Spleen (tissue), 11 donors: ENCODE measurements around the gene TNNI3K. TPM values are rescaled to one million over a fixed set of nuclear protein-coding genes. Genes with fewer than 3 reads are reported as not detected.

Source experiments
- DNase-seq: peaks from one replicate; pipeline ENCODE4 v3.0.0-alpha.2; 2020
- H3K27ac ChIP-seq, 8 donors: fragments of 200-600 bp; sonication (generic) in 7 of 8; 1 replicate in 4 of 8; 2 replicates in 4 of 8; pipeline versions ENCODE4 v1.5.0 to v1.8.0; 2016 to 2021; ENCODE audit warnings: inconsistent platforms in 4 of 8, mild to moderate bottlenecking in 4 of 8, moderate library complexity in 1 of 8
- H3K27me3 ChIP-seq, 7 donors: fragments of 200-600 bp; sonication (generic) in 6 of 7; replicated peaks in 1 of 7; 1 replicate in 4 of 7; 2 replicates in 3 of 7; pipeline versions ENCODE4 v1.5.0 to v1.8.0; 2016 to 2021; ENCODE audit warnings: inconsistent platforms in 3 of 7, mild to moderate bottlenecking in 1 of 7
- H3K36me3 ChIP-seq, 6 donors: fragments of 200-600 bp; sonication (generic) in 5 of 6; 1 replicate in 4 of 6; 2 replicates in 2 of 6; pipeline versions ENCODE4 v1.5.0 to v1.8.0; 2016 to 2021; ENCODE audit warnings: inconsistent platforms in 2 of 6
- H3K4me1 ChIP-seq, 6 donors: fragments of 200-600 bp; sonication (generic) in 5 of 6; 1 replicate in 3 of 6; 2 replicates in 3 of 6; pipeline versions ENCODE4 v1.5.0 to v1.8.0; 2016 to 2021; ENCODE audit warnings: inconsistent platforms in 3 of 6
- H3K4me3 ChIP-seq, 8 donors: fragments of 200-600 bp; sonication (generic) in 7 of 8; 1 replicate in 4 of 8; 2 replicates in 4 of 8; pipeline versions ENCODE4 v1.5.0 to v1.8.0; 2016 to 2021; ENCODE audit warnings: inconsistent platforms in 4 of 8, mild to moderate bottlenecking in 4 of 8, moderate library complexity in 2 of 8
- H3K9me3 ChIP-seq, 8 donors: fragments of 200-600 bp; sonication (generic) in 7 of 8; 1 replicate in 4 of 8; 2 replicates in 4 of 8; pipeline versions ENCODE4 v1.5.0 to v1.8.0; 2016 to 2021; ENCODE audit warnings: inconsistent platforms in 4 of 8
- CTCF ChIP-seq, 11 experiments: fragments of 200-600 bp in 7 of 11; fragments of 450-650 bp in 4 of 11; sonication (generic) in 4 of 11; IDR thresholded peaks in 8 of 11; conservative IDR thresholded peaks in 3 of 11; 1 replicate in 7 of 11; 2 replicates in 4 of 11; pipeline versions ENCODE4 v1.4.0 to v1.8.0; 2016 to 2021; ENCODE audit warnings: antibody characterized with exemption in 11 of 11, inconsistent platforms in 4 of 11, mild to moderate bottlenecking in 1 of 11
- POLR2A ChIP-seq, 3 donors: fragments of 450-650 bp; IDR thresholded peaks; one replicate each; pipeline ENCODE4 v1.5.1; 2017; ENCODE audit warnings: antibody characterized with exemption in 3 of 3, mild to moderate bottlenecking in 1 of 3
- POLR2AphosphoS5 ChIP-seq, 3 donors: sonication (generic); formaldehyde crosslinking; IDR thresholded peaks; one replicate each; pipeline ENCODE4 v1.5.1; 2017; ENCODE audit warnings: antibody characterized with exemption in 3 of 3
- whole genome bisulfite sequencing, 5 donors: extraction: QIAGEN DNeasy Blood & Tissue Kit in 3 of 5; methylation state at CpG; one replicate each; pipeline versions ENCODE4 v1.1.5 to v1.1.7; 2013 to 2018; 5-methylcytosine and 5-hydroxymethylcytosine counted together
- intact Hi-C: fragments of 100-400 bp; cut with DNase I; formaldehyde crosslinking; loops from one replicate; pipeline ENCODE4 v1.15.0; 2023; ENCODE audit warnings: low total_unique reads
- polyA plus RNA-seq, 3 donors: library from polyadenylated mRNA; stranded (reverse); fragments of 200-250 nt; gene quantifications; one replicate each; pipeline ENCODE4 v1.2.1, GENCODE V29; 2013
- total RNA-seq, 7 donors: library from RNA; depleted of rRNA in 3 of 7; stranded (reverse); fragments of >200 nt in 3 of 7; fragmentation: NEBNext Ultra II Directional in 4 of 7; extraction: Animal tissue kit (Norgen Biotek cat#: 25700) in 4 of 7; gene quantifications; one replicate each; pipeline versions ENCODE4 v1.1.0 to v1.2.1, GENCODE V29; 2016 to 2021
- donor health status: healthy with polysubstance abuse.
- donor health status: DM: no; HTN: no; CAD: no; lungs with moderate emphysema.
- donor health status: DM: no; HTN: no; CAD: no.
- donor health status: Bipolar disorder and iron deficiency.
- donor health status: healthy.
- donor health status: DM: no; HTN: no; CAD: no.
- donor health status: DM: yes; HTN: yes; CAD: no.

The TNNI3K gene
- total and polyA plus RNA-seq, 10 donors: 0.41 to 6.2 (median 2.8) TPM; not detected in 1

- Histone ChIP-seq H3K27me3 (no peaks in the 10 kb centered on the region), H3K27ac (no peak overlapping the region), H3K36me3 (no peaks in the 10 kb centered on the region), H3K4me1 (no peaks in the 10 kb centered on the region), H3K9me3 (peaks cover 0 to 8% (median 0%) of the 10 kb centered on the region in 8 donors), H3K4me3 (no peak overlapping the region)
- TF ChIP-seq CTCF (IDR thresholded peaks at IDR 0.05 in 8 of 11, conservative IDR thresholded peaks at IDR 0.05 in 3 of 11): no peak
- TF ChIP-seq POLR2AphosphoS5 (IDR thresholded peaks at IDR 0.05): no peak
- TF ChIP-seq POLR2A (IDR thresholded peaks at IDR 0.05): no peak
- 79 to 87% (median 84%) methylated on average over 2 of the region's 2 CpGs for WGBS, 5 donors
- DNase-seq: no peak
- intact Hi-C loops: no loop called here
Measured at GRCh38 chr1:74453277-74453676, 218.1 kb downstream of the TNNI3K start.

DNA sequence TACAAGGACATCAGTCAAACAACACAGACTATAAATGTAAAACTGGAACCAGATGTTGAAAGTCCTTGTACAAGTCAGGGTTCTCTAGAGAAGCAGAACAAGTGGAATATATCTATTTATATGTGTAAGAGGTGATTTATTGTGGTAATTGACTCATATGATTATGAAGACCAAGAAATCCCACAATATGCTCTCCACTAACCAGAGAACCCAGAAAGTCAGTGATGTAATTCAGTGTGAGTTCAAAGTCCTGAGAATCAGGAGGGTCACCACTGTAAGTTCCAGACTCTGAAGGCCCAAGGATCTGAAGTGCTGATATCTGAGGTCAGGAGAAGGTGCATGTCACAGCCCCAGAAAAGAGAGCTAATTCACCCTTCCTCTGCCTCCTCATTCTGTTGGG is 220.2 kb downstream of the TNNI3K start:
- H3K9me3 ChIP-seq: peaks cover 0 to 6% (median 0%) of the 10 kb centered on the region in 8 donors
- no peak overlapping the region for H3K4me3 ChIP-seq
- no peaks in the 10 kb centered on the region for H3K36me3 ChIP-seq
- intact Hi-C loops: no loop called here
- no peak for TF ChIP-seq POLR2A (IDR thresholded peaks at IDR 0.05)
- no peak for TF ChIP-seq POLR2AphosphoS5 (IDR thresholded peaks at IDR 0.05)
- TF ChIP-seq CTCF (IDR thresholded peaks at IDR 0.05 in 8 of 11, conservative IDR thresholded peaks at IDR 0.05 in 3 of 11): no peak
- H3K4me1 ChIP-seq: no peaks in the 10 kb centered on the region
- no peaks in the 10 kb centered on the region for H3K27me3 ChIP-seq
- DNase-seq: no peak
- no peak overlapping the region for H3K27ac ChIP-seq

- intact Hi-C loops: no loop called here
- H3K27me3 ChIP-seq: no peaks in the 10 kb centered on the region
- H3K4me3 ChIP-seq: no peak overlapping the region
- no peak for TF ChIP-seq CTCF (IDR thresholded peaks at IDR 0.05 in 8 of 11, conservative IDR thresholded peaks at IDR 0.05 in 3 of 11)
- TF ChIP-seq POLR2AphosphoS5 (IDR thresholded peaks at IDR 0.05): no peak
- no peak for TF ChIP-seq POLR2A (IDR thresholded peaks at IDR 0.05)
- no peaks in the 10 kb centered on the region for H3K9me3 ChIP-seq
- H3K27ac ChIP-seq: no peak overlapping the region
- no peak for DNase-seq
- H3K36me3 ChIP-seq: no peaks in the 10 kb centered on the region
- WGBS, 5 donors: 70 to 83% (median 75%) methylated on average over 2 of the region's 2 CpGs
- peaks cover 0 to under 1% (median 0%) of the 10 kb centered on the region in 6 donors for H3K4me1 ChIP-seq
Measured at GRCh38 chr1:74457253-74457652, 222.1 kb downstream of the TNNI3K start.

- H3K27me3 ChIP-seq: no peaks in the 10 kb centered on the region
- intact Hi-C loops: no loop called here
- peaks cover 0 to 3% (median 0%) of the 10 kb centered on the region in 6 donors for H3K4me1 ChIP-seq
- TF ChIP-seq POLR2AphosphoS5 (IDR thresholded peaks at IDR 0.05): no peak
- peaks cover 0 to 4% (median 0%) of the 10 kb centered on the region in 8 donors for H3K9me3 ChIP-seq
- DNase-seq: no peak
- H3K36me3 ChIP-seq: no peaks in the 10 kb centered on the region
- peak overlapping the region in 3 of 8 donors; percentile 0 to 47 (median 11) for H3K27ac ChIP-seq
- no peak overlapping the region for H3K4me3 ChIP-seq
- WGBS, 5 donors: 45 to 69% (median 64%) methylated on average over 9 of the region's 9 CpGs
Measured at GRCh38 chr1:74463333-74463988, 228.3 kb downstream of the TNNI3K start.
